CD4-positive, alpha-beta T cell treated with Interleukin-12 subunit alpha and Interleukin-12 subunit beta, for 1 hour (primary cell): ENCODE measurements around the gene PPM1N.

Source experiments
- DNase-seq: peaks from one replicate; pipeline ENCODE4 v3.0.0-alpha.2; 2020

PPM1N gene

DNA sequence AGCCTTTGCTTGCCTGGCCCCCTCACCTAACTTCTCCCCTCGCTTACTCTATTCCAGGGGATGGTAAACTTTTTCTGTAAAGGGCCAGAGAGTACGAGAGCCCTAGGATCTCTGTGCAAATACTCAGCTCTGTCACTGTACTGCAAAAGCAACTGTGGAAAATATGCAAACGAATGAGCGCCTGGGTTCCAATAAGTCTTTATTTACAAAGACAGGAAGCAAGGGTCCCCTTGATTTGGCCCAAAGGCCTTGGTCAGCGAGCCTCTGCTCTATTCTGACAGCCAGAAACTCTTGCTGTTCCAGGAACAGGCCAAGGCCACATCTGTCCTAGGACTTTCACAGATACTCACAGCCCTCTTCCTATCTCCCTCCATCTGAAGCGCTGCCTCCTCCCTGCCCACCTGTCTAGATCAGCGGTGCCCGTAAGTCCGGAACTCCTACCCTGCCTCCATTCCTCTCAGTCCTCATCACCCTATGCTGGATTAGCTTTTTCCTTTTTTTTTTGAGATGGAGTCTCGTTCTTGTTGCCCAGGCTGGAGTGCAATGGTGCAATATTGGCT lies 49.0 kb downstream of the PPM1N start:
- no peak for DNase-seq

DNA sequence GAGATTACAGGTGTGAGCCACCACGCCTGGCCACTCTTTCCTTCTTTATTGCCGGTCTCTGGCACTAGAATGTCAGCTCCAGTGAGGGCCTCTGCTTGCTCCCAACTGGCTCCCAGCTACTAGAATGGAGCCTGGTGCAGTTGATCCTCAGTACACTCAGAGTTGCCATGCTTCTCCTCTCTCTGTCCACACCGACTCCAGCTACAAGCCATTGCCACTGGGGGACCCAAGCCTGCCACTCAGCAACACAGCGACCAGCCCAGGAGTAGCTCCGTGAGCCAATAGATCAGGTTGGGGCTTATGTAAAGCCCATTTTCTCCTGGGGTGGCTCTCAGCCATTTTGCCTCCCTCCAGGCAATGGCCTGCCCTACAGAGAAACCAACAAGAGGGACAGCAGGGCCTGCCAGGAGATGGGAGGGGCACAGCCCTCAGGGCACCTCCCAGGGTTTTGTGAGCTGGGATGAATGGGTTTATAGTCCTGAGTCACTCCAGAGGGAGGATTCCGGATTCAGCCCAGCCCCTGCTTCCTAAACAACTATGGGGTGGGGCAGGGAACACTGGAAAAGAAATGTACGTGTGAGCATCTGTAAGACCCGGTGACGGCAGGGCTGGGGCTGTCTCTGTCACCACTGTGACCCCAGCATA lies 49.8 kb downstream of the PPM1N start:
- DNase-seq: no peak
